ENCODE measurements around the gene CPEB4. TPM values are rescaled to one million over a fixed set of nuclear protein-coding genes. Genes with fewer than 3 reads are reported as not detected.
A peak's percentile ranks its signal among the peaks of the same experiment; 100 is the strongest.

Gene CPEB4
- polyA plus RNA-seq, 12 donors, result 13.5 to 61.8 (median 31.7) TPM

- DNase-seq, result no peak
Measured at GRCh38 chr5:173910215-173910614, 22.1 kb downstream of the CPEB4 start.

- DNase-seq, result no peak
Measured at GRCh38 chr5:173911623-173912022, 23.5 kb downstream of the CPEB4 start.

- no peak for DNase-seq
Measured at GRCh38 chr5:173913686-173914321, 25.7 kb downstream of the CPEB4 start.

GRCh38 chr5:173915310-173916014, 27.3 kb downstream of the CPEB4 start:
- DNase-seq, result no peak

GRCh38 chr5:173916233-173916632, 28.1 kb downstream of the CPEB4 start:
- no peak for DNase-seq

- peak; percentile 87 for DNase-seq
Measured at GRCh38 chr5:173917788-173918786, 29.9 kb downstream of the CPEB4 start.

- DNase-seq, result no peak
Measured at GRCh38 chr5:173919443-173919842, 31.3 kb downstream of the CPEB4 start.

- no peak for DNase-seq
Measured at GRCh38 chr5:173920024-173920753, 32.0 kb downstream of the CPEB4 start.

- no peak for DNase-seq
Measured at GRCh38 chr5:173920866-173921555, 32.9 kb downstream of the CPEB4 start.

- no peak for DNase-seq
Measured at GRCh38 chr5:173922527-173922926, 34.4 kb downstream of the CPEB4 start.

GRCh38 chr5:173923218-173924095, 35.3 kb downstream of the CPEB4 start:
- no peak for DNase-seq

GRCh38 chr5:173924899-173925298, 36.8 kb downstream of the CPEB4 start:
- no peak for DNase-seq

GRCh38 chr5:173925449-173926071, 37.4 kb downstream of the CPEB4 start:
- DNase-seq, result no peak

- DNase-seq, result no peak
Measured at GRCh38 chr5:173926359-173926758, 38.2 kb downstream of the CPEB4 start.

GRCh38 chr5:173928871-173929574, 40.9 kb downstream of the CPEB4 start:
- no peak for DNase-seq

GRCh38 chr5:173932695-173933139, 44.6 kb downstream of the CPEB4 start:
- DNase-seq, result no peak

GRCh38 chr5:173933901-173934300, 45.8 kb downstream of the CPEB4 start:
- DNase-seq, result no peak

GRCh38 chr5:173935396-173935795, 47.2 kb downstream of the CPEB4 start:
- no peak for DNase-seq

- DNase-seq, result no peak
Measured at GRCh38 chr5:173940269-173940668, 52.1 kb downstream of the CPEB4 start.
